Ammon's horn (tissue), 1 donor: ENCODE data around the gene NISCH.
A peak's percentile ranks its signal among the peaks of the same experiment; 100 is the strongest.

Source experiments
- DNase-seq: peaks from one replicate; pipeline ENCODE4 v3.0.0-alpha.2; 2016; ENCODE audit warnings: low spot score

Gene NISCH

GRCh38 chr3:52490035-52490938 is 34.9 kb downstream of the NISCH start:
- DNase-seq, result no peak

- DNase-seq, result peak; percentile 56
Measured at GRCh38 chr3:52490939-52491526, 35.6 kb downstream of the NISCH start.

- DNase-seq, result no peak
Measured at GRCh38 chr3:52492059-52492458, 36.7 kb downstream of the NISCH start.

GRCh38 chr3:52493232-52494017 is 38.0 kb downstream of the NISCH start:
- DNase-seq, result no peak

- no peak for DNase-seq
Measured at GRCh38 chr3:52494445-52494844, 39.0 kb downstream of the NISCH start.

- DNase-seq, result no peak
Measured at GRCh38 chr3:52494886-52495495, 39.6 kb downstream of the NISCH start, which contains the start of gene STAB1. TSS of gene STAB1 (plus strand) at chr3:52495338. CDS start at chr3:52495414, 76 bp downstream.

GRCh38 chr3:52495777-52496602 is 40.6 kb downstream of the NISCH start:
- no peak for DNase-seq

- DNase-seq, result peak; percentile 83
Measured at GRCh38 chr3:52498137-52499054, 43.0 kb downstream of the NISCH start.

GRCh38 chr3:52501046-52501445 is 45.6 kb downstream of the NISCH start:
- DNase-seq, result no peak

GRCh38 chr3:52502001-52502400 is 46.6 kb downstream of the NISCH start:
- no peak for DNase-seq

- no peak for DNase-seq
Measured at GRCh38 chr3:52502808-52503350, 47.5 kb downstream of the NISCH start.

- DNase-seq, result no peak
Measured at GRCh38 chr3:52503788-52504424, 48.5 kb downstream of the NISCH start.

GRCh38 chr3:52504977-52505376 is 49.6 kb downstream of the NISCH start:
- no peak for DNase-seq

- no peak for DNase-seq
Measured at GRCh38 chr3:52506266-52506966, 51.0 kb downstream of the NISCH start.

GRCh38 chr3:52507359-52507758 is 52.0 kb downstream of the NISCH start:
- no peak for DNase-seq

GRCh38 chr3:52509753-52510328 is 54.4 kb downstream of the NISCH start:
- DNase-seq, result no peak

GRCh38 chr3:52511509-52511908 is 56.1 kb downstream of the NISCH start:
- DNase-seq, result no peak

GRCh38 chr3:52512105-52512504 is 56.7 kb downstream of the NISCH start:
- DNase-seq, result no peak
